ENCODE measurements around the gene OSBPL7.

GRCh38 chr17:47837401-47838039 lies 15.9 kb upstream of the OSBPL7 start:
- TF ChIP-seq CTCF (IDR thresholded peaks at IDR 0.05) = no peak
- no peak for TF ChIP-seq EZH2 (IDR thresholded peaks at IDR 0.05)

Measured in neural progenitor cell (in vitro differentiated cells).